GM18517 (cell line): Measurements from ENCODE around the gene CNDP2.
A peak's percentile ranks its signal among the peaks of the same experiment; 100 is the strongest.

ENCODE experiments used
- ATAC-seq: cut with Tn5 transposase; IDR thresholded peaks from one replicate; pipeline ENCODE4 v1.9.1; 2021; ENCODE audit warnings: mild to moderate bottlenecking, moderate library complexity; ENCODE audit not compliant: unreplicated experiment

The CNDP2 gene

DNA sequence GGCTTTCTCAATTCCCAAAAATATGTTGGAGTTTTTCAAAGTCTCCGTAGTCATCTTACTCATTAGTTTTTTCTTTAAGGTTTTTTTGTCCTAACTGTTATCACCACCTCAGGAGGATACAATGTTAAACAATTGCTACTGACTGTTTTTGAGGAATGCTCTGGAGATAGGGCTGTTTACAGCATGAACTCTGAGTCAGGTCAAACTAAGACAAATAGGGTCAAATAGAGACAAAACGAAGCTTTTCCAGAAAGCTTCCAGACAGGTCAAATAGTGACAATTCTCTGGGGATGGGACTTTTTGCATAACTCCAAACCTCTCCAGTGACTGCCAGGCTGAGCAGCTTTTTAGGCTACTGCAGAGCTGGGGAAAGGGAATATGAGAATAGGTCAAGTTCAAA is 23.9 kb upstream of the CNDP2 start:
- no peak for ATAC-seq

DNA sequence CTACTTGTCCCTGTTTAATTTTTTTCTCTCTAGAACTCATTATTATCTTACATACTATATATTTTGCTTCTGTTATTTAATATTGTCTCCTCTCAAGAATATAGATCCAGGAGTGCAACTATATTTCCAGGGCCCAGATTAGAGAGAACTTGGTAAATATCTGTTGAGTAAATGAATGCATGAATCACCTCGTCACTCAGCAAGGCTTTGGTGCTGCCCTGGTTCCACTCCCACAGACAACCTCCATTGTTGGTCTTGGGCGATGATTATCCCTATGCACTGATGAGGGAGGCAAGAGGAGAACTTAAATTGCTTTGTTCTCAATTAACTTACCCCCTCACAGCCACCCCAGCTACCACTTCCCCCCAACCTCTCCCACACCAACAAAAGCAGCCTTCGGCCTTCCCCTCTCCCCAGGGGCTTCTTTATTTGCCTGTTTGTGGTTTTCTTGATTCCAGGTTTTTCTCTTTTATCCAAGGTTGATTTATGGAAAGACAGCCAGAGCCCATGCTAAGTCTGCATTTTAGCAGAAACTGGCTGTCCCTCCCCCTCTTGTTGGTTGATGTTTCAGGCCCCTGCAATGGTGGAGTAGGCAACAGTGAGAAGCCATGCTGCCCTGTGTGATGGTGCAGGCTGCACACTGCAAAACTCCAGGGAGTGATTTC is 22.1 kb upstream of the CNDP2 start:
- no peak for ATAC-seq

DNA sequence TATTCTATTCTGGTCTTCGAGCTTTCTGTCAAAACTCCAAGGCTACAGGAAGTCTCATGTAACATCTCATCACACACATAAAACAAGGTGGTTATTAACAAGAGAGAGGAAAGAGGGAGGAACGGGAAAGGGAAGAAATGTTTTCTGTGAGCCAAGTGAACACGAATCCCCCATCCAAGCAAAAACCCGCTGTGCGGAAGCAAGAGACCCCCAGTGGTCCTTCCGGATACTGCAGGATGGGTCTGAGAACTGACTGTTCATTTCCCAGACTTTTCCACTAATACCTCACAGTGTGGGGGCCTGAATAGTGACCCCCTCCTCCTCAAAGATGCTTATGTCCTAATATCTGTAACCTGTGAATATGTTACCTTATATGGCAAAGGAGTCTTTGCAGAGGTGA is 20.0 kb upstream of the CNDP2 start:
- ATAC-seq: no peak

DNA sequence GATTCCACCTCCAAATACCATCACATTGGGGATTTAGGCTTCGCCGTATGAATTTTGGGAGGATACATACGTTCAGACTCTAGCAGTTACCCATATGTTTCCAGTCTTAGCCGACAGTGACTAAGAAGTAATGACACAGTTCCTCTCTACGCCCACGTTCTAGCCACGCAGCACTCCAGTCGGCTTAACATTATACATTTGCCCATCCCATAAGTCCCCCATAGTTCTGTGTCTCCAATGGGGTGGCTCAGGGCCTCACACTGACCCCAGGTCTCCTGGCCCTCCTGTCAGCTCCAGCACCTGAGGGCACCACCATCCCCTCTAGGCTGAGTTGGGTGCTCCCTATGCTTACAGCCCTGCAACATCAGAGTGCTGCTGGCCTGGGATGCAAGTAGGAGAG is 18.4 kb upstream of the CNDP2 start:
- ATAC-seq: no peak

DNA sequence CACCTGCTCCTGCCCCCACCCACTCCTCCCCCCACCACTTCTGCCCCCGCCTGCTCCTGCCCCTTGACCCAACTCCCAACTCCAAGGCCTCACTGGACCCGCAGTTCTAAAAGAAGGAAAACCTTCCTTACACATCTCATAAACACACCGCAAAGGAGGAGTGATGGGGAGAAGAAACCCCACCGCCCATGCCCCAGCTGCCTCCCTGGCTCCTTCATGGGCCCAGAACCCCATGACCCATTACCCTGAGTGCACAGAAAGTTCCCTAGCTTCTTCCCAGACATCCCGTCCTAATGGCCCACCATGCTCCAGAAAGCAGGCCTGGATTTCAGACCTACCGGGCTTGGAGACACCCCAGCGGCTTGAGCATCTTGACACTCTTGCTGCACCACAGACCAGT is 17.8 kb upstream of the CNDP2 start:
- no peak for ATAC-seq

DNA sequence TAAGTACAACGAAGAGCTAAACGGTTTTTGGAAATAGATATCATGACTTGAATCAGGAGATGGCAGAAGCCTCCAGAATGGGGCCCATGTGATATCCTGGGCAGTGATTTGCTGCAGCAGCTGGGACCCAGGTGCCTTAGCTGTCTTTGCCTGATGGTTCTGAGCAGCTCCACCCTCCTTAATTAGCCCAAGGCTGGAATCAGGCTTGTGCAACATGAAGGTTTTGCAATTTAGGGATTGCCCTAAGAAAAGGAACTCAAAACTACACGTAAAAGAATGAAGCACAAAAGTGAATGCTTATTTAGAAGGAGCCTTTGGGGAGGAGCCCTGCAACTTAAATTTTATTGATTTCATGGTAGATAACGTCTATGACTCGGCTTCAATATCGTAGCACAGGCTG is 17.3 kb upstream of the CNDP2 start:
- ATAC-seq: no peak

DNA sequence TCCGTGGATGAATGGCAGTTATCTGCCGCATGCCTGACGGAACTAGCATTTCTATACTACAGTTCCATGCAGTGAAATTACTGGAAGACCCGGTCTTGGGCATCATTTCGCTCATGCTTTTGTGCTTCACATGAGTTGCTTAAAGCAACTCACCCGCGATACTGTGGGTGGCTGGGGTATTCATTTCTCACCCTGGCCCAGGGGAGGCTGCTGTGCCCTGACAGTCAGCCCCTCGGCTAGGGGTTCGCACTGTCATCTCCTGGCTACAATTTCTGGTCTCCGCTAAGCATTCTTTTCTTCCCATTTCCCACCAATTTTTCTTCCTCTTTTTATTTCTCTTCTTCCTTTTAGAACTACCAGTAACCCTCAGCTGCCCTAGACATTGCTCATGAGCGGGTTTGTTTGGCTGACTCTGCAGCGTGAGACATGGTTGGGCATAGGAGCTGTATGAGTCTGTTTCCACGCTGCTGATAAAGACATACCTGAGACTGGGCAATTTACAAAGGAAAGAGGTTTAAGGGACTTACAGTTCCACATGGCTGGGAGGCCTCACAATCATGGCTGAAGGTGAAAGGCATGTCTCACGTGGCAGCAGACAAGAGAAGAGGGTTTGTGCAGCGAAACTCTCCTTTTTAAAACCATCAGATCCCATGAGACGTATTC is 16.5 kb upstream of the CNDP2 start:
- ATAC-seq: no peak

DNA sequence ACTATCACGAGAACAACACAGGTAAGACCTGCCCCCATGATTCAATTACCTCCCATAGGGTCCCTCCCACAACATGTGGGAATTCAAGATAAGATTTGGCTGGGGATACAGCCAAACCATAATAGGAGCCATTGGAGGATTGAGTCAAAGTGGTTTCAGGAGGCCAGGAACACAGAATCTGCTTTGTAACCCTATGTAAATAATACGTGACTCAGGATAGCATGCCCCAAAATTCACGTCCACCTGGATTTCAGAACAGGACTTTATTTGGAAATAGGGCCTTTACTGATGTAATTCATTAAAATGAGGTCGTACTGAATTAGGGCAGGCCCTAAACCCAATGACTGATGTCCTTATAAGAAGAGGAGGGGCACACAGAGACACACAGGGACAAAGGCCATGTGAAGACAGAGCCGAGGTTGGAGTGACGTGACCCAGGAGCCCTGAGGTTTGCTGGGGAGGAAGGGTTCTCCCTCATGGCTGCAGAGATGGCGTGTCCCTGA is 16.0 kb upstream of the CNDP2 start:
- no peak for ATAC-seq

DNA sequence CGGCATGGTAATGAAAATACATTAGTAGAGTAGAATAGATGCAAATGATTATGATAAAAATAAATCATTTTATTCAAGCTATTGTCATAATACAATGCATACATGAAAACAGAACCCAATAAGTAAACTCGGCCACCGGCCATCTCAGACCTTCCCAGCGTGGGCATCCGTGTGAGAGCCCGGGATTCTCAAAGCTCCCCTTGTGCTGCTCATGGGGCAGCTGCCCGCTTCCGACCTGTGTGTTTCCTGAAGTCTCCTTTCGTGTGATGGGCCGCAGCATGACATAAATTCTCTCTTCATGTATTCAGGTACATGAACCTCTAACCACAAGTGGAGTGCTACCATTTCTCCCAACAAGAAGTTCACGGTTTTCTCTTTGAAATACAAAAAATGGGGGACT is 13.5 kb upstream of the CNDP2 start:
- no peak for ATAC-seq

DNA sequence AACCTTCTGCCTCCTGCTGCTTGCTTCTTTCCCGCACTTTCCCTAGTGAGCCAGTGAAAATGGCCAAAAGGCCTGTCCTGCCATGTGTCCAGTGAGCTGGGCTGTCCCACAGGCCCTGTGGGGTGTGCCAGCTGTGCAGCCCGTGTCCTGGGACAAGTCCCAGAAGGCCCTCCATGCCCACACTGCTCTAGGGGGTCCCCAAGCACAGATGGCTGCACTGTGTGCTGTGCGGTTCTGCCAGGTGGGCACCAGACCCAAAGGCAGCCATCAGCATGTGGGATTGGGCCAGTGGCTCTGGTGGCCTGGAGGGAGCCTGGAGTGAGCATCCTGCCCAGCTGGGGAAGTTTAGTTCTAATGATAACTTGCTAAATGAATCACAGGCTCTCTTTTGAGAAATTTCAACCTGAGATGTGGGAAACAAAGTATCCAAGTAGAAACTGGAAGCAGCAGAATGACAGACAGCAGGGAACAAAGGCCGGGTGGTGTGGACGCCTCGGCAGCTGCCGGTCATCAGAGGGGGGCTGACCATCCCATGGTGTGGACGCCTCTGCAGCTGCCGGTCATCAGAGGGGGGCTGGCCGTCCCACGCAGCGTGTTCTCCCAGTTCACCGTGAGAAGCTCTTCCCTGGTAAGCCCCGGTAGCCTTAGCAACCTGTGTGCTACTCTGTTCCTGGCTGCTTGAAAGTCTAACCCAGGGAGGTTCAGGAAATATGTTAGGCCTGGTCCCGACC is 9.9 kb upstream of the CNDP2 start:
- ATAC-seq: no peak

DNA sequence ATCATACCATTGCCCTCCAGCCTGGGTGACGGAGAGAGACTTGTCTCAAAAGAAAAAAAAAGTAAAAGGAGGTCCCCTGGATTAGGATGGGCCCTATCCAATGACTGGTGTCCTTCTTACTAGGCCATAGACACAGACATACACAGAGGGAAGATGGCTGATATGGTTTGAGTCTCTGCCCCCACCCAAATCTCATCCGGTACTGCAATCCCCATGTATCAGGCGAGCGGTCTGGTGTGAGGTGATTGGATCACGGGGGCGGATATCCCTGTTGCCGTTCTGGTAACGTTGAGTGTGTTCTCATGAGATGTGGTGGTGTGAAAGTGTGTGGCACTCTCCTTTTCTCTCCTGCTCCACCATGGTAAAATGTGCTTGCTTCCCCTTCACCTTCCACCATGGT is 7.8 kb upstream of the CNDP2 start:
- no peak for ATAC-seq

DNA sequence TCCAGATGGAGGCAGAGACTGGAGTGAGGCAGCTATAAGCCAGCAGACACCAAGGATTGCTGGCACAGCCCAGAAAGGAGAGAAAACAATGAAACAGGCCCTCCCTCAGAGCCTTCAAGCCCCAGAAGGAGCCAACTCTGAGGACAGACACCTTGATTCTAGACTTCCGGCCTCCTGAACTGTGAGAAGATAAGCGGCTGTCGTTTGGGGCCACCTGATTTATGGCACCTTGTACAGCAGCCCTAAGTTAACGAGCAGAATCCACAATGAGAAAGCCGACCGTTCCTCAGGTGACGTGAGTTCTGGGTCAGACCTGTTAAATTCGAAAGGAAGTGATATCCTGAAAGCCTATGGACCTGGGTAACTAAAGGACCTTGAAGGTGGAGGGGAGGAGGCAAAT is 7.3 kb upstream of the CNDP2 start:
- no peak for ATAC-seq

DNA sequence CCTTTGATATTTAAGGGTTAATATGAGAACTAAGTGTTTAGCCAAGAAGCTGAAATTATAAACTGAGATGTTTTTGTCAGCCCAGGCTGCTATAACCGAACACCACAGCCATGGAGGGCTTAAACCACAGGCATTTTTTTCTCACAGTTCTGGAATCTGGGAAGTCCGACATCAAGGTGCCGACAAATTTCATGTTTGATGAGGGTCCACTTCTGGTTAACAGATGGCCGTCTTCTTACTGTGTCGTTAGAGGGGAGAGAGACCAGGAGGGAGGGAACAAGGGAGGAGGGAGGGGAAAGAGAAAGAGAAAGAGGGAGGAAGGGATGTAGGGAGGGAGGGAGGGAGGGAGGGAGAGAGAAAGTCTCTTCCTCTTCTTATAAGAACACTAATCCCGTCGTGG is 6.5 kb upstream of the CNDP2 start:
- no peak for ATAC-seq

DNA sequence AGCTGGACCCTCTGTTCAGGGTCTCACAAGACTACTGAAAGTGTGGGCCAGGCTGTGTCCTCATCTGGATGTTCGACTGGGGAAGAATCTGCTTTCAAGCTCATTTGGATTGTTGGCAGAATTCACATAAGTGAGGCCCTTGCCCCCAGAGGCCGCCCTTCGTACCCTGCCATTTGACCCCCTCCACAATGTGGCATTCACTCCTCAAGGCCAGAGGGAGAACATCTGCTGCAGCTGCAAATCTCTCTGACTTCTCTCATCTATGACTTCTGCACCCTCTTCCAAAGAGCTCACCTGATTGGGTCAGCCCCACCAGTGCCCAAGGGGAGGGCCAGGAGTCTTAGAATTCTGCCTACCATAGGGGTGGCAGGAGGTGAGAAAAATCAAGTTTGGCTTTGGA is 3.9 kb upstream of the CNDP2 start:
- no peak for ATAC-seq

DNA sequence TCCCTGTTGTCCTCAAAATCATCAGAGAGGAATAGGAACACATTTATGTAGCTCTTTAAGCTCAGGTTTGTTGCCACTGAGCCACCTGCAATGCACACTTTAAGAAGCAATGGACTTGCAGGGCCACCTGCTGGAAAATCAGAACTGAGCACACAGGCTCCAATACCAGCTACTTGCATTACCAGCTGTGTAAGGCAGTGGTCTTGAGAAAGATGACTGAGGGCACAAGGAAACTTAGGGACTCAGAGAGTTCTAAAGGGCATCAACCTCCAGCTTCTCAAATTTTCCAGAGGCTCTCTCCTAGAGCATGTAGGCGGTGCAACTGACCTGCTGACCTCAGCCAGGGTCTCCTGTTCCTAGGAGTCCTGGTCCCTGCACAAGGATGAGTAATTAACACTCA is 2.5 kb upstream of the CNDP2 start:
- peak; percentile 29 for ATAC-seq

DNA sequence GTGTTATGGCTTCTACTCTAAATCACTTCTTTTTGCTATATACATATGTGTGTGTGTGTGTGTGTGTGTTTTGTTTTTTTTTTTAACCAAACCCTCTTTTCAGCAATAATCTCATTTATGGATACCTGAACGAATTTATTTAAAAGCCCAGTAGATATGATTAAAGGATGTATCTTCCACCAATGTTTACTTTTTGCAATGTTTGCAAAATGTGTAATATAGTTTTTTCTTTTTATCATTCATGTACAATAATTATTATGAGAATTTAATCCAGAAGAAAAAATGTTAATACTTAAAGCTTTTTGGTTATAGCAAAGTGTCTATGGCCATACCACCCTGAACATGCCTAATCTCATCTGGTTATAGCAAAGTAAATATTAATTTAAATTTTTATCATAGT is 1.6 kb upstream of the CNDP2 start:
- ATAC-seq: no peak

DNA sequence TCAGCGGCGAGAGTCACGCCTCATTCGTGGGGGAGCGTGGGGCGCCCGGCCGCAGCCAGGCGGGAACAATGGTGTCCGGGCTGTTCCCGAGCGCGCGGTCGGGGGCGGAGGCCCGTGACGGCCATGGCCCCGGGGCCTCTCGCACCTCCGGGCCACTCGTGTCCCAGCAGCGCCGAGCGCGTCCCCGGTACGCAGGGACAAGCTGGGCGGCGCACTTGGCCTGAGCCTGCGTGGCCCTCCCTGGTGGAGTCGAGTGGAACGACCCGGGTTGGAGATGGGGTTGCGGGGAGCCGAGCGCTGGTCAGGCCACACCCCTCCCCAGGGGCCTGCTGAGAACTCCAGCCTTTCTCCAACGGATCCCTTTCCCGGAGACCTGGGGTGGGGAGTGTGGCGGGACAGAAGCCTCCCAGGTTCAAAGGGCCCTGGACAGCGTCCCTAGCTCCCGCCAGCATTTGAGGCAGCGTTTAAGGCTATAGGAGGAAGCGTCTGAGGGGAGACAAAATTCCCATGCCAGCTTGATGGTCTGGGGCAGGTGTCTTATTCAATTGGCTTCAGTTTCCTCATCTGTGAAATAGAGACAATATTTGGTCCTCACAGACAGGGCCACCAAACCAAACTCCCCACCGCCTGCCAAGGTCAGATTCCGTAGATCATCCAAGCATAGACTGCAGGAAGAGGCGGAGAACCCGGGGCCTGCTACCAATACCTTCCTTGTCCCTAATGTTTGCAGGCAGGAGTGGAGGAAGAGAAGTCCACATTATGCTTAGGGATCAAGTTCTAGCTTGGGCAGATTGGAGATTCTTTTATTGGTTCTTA is 553 bp downstream of the CNDP2 start:
- peak; percentile 22 for ATAC-seq

DNA sequence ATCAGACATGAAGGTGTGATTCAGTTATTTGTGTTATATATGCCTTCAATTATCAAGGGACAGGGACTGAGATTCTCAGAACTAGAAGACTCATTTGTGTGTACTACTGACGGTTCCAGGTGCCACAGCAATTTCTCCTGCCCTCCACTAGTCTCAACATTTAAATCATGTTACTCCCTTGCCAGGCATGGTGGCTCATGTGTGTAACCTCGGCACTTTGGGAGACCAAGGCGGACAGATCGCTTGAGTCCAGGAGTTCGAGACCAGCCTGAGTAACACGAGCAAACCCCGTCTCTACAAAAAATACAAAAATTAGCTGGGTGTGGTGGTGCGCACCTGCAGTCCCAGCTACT is 1.1 kb downstream of the CNDP2 start:
- ATAC-seq: no peak

DNA sequence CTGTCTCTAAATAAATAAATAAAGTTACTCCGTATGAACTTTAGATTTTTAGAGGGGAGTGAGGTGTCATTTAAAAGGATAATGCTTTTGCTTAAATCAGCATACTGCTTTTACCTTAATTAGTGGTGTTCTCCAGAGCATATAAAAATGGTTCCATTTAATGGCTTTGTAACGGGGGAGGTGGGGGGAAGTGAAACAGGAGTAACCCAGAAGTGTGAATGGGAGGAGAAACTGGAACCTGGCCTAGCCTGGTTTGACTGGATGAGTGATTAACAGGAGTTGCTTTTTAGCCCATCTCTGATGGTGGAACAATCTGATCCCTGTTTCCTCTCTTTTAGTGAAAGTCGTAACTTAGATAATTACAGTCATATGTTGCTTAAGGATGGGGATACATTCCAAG is 1.6 kb downstream of the CNDP2 start:
- no peak for ATAC-seq

DNA sequence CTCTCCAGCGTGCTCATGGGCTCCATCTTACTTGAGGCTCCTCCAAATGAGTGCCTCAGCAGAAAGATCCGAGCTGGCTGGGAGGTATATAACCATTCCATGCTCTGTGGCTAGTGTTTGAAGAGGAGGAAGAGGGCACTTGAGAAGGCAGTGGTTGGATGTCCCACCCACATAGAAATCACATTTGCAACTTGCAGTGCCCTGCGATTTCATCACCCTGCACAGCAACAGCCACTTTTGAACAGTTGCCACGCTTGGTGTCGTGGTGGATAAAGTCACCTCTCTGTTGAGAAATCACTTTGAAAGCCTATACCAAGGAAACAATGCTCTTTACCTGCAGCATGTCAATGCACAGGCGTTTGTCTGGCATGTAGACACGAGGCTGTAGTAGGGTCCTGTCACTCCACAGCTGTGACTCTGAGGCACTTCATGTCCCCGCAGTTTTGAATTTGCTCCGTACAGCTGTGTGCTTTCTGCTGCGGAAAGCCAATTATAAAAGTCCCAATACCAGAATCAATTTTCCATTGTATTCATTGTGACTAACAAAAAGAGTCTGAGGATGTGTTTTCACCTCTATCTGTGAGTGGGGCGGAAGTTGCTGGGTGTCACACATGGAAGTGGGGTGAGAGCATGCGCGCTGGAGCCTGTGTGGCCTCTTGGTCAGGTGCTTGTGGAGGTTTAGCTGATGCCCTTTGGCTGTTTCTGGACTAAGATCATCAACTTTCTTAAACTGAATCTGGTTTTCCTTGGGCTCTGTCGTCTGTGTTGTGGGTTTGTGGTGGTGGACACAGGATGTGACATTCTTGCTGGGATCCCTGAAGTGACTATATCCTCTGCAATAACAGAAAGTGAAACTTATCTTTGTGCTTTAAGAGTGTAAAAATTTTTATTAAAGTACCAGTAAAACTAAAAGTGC is 2.8 kb downstream of the CNDP2 start:
- peak; percentile 43 for ATAC-seq
